GM19463 (cell line): ENCODE data around the gene MDM4.

Experiments used
- ATAC-seq: cut with Tn5 transposase; IDR thresholded peaks from one replicate; pipeline ENCODE4 v1.9.1; 2021; ENCODE audit warnings: mild to moderate bottlenecking, moderate library complexity; ENCODE audit not compliant: unreplicated experiment

MDM4 gene

DNA sequence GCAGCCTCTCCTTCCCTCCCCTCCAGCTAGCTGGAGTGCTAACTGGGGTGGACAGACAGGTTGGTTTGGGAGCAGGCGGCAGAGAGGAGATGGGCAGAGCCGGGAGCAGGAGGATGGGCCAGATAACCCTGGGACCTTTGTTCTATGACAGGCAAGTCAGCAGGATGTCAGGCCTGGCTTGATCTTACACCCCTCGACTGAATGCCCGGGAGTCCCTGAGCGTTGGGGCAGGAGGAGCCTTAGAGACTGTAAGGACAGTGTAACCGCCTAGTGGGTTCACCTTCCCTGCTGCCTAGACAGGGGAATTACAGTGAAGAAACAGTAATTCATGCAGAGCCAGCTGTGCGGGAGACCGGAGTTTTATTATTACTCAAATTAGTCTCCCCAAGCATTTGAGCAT is 60.2 kb downstream of the MDM4 start:
- no peak for ATAC-seq

DNA sequence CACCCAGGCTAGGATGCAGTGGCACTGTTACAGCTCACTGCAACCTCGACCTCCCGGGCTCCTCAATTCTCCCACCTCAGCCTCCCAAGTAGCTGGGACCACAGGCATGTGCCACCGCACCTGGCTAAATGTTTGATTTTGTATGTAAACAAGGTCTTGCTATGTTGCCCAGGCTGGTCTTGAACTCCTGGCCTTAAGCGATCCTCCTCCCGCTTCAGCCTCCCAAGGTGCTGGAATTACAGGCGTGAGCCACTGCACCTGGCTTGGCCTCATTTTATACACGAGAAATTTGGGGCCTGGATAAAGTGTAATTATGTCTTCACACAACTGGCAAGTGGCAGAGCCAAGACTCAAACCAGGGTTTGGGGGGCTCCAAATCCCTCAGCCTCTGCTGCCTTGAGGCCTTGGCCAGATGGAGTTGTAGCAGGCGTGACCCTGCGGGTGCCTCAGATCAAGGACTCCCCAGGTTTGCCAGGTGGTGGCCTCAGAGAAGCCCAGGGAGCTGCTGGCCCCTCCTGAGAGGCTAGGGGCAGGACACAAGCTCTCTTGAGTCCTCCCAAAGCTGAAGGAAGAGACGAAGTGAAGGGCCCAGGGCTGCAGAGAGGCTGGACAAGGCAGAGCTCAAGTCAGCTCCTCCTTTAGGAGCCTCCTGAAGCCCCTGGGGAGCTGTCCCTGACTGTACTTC is 61.7 kb downstream of the MDM4 start:
- ATAC-seq = no peak

DNA sequence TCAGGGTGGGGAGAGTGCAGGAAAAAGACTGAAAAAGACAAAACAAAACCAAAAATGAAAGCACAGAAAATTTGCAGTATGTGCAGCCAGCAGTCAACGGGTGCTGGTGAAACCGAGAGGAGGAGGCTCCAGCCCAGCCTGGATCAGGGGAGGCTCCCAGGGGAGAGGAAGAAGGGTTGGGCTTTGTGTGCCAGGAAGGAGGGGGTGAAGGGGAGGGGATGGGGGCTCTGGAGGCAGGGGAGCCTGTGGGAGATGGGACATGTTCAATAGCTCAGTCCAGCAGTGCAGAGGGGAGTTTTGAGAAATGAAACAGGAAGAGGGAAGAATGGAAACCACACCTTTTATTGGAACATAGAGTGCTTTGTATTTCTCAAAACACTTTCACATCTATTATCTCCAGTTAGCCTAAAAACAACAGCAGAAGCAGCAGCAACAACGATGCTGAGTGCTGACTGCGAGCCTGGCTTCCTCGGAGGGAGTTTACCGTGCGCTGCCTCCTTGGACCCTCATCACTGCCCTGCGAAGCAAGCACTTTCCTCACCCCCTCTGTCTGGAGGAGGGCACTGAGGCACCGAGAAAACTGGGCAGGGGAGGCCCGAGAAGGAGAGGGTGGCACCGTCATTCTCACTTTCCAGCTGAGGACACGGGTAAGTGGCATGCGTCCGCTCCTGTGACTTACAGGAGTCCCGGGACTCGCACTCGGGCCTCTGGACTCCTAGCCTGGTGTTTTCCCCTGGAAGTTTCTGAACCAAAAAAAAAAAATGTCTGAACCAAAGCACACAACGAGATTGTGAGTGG is 62.9 kb downstream of the MDM4 start:
- peak; percentile 81 for ATAC-seq

DNA sequence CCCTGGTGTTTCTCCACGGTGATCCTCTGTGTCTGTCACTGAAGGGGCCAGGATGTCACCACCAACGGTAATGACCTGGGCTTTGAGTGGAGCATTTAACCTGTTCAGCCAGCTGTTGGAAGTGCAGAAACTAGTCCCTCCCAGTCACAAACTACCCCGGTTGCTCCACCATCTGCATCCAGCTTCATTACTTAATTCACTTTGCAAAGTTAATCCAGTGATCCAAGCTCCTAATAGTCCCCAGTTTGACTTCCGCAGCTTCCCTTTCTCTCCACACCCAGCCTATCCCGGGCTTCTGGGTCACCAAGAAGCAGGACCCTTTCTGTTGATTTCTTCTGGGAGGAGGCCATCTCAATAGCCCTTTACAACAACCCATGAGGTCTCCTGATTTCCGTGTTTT is 63.5 kb downstream of the MDM4 start:
- ATAC-seq = no peak

DNA sequence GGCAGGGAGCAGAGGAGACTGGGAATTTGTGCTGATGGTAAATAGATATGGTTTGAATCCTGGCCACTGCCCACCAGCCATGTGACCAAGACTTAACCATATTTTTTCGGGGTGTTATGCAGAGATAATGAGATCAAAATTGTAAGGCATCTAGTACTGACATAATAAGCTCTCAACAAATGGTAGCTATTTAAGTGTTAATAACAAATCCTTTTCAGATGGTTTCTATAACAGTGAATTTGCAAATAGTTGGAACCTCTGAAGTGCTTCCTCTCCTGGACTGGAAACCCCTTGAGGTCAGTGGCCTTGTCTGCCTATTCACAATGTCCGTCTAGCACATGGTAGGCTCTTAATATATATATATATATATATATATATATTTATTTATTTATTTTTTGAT is 64.7 kb downstream of the MDM4 start:
- ATAC-seq = no peak

DNA sequence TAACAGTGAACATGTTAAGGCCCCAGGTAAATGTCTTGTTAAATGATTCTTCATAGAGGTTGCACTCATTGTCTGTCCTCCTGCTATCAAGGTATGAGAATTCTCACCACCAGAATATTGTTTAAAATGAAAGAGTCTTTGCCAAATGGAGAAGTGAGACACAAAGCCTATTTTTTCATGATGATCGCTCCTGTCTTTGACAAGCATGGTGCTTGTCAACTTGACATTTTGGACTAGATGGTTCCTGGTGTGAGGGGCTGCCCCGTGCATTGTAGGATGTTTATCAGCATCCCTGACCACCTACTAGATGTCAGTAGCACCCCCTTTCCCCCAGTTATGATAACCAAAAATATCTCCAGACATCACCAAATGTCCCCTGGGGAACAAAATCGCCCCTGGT is 65.6 kb downstream of the MDM4 start:
- ATAC-seq = no peak

DNA sequence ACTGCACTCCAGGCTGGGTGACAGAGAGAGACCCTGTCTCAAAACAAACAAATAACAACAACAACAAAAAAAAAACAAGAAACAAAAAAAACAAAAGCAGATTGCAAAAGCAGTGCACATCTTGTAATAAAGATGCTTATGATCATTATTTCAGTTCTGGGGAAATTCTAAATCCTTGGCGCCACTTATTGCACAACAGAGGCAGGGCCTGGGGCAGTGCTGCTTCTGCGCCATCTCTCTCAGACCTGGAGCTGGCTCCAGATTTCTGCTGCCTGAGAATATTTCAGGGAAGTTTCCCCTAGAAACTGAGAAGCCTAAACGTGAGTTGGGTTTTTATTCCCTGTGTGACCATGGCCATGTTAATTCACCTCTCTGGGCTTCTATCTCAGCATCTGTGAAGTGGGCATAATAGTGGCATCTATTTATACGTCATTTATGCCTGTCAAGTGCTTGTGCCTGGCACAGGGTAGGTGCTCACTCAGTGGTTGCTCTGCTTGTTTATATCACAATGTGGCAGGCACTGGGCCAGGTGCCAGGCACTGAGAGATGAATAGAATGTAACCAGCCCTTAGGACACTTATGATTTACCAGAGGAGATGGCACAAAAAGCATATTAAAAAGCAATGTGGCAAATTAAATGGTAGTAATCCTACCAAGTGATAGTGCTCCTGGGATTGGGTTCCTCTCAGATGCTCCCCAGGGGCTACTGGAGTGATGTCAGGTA is 67.9 kb downstream of the MDM4 start:
- ATAC-seq = no peak

DNA sequence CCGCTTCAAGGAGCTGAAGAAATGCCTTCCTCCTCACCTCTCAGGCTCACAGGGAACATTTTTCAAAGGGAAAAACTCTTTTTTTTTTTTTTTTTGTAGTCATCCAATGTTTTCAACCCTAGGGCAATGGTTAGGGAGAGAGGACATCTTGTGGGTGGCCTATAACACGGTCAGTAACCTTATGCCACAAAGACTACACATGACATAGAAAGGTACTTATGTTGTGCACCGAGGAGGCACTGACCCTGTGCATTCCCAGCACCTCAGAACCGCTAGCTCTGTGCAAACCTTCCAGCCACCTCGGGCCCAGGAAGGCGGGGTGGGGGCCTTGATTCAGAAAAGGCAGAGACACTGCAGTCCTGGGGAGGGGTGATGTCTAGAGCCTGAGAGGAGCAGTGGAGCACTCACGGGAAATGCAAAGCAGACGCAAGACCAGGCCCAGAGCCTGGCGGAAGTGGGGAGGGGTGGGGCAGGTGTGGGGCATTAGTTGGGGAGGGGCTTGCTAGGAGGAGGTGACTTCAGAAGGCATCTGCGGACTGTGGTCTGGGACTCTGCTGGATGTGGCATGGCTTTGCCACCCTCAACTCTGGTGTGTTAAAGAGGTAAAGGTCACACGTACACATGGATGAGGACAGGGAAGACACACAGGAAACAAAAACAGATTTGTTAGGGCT is 68.6 kb downstream of the MDM4 start:
- no peak for ATAC-seq

DNA sequence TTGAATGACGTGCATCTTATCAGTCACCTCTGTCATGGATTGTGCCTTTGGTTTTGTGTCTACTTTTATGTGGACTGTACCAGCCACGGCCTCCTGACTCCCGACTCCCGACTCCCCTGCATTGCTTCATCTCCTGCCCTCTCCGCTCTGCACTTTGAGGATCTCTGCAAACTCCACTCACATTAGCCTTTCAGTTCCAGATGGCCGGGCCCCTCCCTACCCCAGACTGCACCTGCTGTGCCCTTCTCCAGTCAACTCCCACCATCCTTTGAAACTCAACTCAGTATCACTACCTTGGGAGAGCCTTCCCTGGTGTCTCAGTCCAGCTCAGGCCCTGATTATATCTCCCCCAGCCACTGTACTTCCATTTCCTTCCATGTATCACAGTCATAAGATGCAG is 71.4 kb downstream of the MDM4 start:
- ATAC-seq = no peak

DNA sequence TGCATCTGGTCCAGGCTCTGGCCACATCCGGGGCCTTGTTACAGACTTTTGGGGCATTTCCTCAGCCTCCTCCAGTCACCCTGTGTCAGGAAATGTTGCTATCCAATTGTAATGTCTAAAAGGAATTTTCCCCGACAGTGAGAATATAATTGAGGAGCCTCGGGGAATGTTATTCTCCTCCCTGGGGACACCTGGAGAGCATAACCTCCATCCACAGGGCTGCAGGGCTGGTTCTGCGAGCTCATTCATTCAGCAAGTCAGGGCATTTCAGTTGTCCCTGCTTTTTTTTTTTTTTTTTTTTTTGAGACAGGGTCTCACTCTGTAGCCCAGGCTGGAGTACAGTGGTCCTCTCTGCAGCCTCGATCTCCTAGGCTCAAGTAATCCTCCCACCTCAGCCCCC is 72.6 kb downstream of the MDM4 start:
- no peak for ATAC-seq

DNA sequence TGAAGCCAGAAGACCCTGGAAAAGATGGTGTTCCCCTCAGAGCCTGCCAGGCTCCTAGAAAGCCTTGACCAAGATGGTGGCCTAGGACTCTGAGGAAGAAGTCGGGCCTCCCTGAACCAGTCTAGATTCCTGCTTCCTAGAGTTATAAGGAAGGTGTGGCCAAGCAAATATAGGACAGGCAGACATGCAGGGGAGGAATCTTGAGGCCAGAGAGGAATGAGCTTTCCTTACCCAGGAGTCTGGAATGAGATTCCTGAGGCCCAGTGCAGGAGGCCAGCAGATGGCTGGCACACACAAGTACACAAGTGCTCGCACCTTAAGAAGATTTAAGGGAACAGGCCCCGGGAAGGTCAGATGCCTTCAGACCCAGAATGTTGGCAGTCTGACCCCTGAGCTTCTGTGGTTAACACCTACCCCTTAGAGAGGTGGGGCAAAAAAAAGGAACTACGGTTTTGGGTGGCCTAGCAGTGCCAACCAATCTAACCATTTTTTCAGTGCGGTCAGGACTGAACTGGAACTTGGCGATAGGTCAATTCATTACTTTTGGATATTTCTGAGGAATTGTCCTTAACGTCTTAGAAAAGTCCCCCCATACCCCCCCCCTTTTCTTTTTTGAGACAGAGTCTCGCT is 73.3 kb downstream of the MDM4 start:
- no peak for ATAC-seq

DNA sequence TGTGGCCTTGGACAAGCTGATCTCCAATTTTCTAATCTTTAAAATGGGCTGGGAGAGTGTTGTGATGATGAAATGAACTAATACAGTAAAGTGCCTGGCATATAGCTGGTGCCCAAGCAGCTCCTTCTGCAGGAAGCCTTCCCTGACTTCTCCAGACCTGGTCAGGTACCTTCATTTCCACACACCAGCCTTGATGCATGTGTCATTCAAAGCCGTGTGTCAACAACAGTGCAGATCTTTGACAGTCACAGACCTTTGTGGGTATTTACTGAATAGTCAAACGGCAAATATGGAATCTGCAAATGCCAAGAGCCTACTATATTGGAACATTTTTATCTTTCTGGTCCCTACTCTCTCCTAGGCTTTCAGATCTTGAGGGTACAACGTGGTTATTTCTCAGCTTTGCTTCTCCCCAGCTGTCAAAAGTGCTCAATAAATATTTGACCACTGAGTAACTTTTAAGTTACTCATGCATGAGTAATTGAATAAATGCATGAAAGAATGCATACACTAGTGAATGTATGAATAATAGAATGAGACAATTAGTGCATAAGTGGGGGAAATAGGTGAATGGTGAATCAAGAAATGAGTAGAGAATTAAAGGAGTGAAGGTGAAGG is 75.4 kb downstream of the MDM4 start:
- ATAC-seq = no peak

DNA sequence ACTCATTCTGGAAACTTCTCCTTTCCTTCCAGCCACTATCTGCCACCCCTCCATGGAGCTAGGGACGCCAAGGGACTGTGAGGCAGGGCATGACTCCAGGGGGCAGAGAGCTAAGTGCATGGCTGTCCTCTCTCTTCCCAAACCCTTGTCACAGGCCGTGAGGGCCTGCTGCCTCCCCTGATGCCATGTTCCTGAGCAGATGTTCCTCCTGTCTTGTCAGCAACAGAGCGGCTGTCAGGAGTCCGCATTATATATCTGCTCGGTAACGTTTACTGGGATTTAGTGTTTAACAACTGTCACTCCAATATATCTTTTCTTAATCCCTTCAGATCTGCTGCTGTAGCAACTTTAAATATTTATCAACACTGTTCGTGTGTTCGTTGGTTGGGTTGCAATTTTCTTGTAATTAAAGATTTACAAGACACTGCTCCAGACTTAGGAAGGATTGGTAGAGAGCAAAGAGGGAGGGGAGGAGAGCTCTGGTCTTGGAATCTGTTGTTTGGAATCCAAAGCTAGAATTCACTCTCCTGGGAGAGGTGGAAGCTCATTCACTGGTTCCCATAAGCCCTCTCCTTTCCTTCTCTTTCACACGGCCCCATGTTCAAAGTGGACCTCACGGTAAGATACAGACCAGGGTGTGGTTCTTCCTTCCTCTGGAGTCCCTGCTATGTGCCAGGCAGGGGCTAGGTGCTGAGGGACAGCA is 76.2 kb downstream of the MDM4 start:
- ATAC-seq = no peak

DNA sequence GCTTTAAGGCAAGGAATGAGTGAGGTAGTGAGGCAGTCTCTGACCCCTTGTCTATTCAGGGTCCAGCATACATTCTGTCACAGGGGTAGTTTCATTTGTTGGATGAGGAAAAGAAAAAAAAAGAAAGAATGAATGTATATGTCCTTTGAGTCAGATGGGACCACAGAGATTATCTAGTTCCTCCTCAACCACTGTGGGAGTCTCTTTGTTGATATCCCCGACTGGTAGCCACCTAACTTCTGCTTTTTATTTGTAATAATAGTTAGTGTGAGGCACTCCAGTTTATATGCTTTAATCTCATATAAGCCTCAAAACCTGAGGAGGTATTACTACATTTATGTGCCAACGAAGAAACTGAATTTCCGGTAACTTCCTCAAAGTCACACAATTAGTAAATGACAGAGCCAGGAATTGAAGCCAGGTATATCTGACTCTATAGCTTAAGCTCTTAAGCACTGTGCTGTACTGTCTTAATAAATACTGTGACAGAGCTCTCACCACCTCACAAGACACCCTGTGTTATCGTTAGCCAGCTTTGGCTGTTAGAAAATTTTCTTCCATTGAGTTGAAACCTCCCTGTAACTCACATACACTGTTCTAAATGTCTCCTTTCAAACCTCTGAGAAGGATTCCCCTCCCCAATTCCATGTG is 82.2 kb downstream of the MDM4 start:
- no peak for ATAC-seq

DNA sequence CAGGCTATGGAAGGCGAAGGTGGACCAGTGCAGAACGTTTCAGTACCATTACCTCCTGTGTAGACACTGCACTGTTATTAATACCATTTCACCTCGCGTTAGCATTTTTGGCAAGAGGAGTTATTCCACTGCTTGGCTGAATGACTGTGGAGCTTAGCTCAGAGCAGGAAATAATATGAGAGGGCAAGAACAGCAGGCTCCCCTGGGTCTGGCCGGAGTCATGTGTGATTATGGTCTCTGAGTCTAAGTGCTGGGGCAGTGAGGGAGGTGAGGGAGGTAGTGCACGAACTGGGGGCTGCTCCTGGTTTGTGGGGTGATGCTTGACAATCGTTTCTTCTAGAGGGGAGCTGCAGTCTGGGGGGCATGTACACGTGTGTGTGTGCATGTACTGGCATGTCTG is 82.9 kb downstream of the MDM4 start:
- no peak for ATAC-seq

DNA sequence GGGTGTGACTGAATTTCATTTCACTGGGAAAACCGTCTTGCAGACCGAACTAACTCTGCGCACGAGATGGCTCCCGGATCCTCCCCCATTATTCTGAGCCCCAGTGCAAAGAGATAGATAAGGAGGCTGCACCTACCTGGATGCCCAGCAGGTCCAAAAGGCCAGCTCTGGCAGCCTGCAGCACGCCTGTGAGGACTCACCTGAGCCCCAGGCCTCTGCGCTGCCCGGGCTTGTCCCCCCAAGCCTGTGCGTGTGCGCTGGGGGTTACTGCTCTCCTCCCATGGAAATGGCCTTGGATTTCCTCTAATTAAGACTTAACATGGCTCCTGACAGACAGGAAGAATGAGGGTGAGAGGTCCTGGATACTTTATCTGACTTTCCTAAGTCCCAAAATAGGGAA is 83.4 kb downstream of the MDM4 start:
- ATAC-seq = no peak

DNA sequence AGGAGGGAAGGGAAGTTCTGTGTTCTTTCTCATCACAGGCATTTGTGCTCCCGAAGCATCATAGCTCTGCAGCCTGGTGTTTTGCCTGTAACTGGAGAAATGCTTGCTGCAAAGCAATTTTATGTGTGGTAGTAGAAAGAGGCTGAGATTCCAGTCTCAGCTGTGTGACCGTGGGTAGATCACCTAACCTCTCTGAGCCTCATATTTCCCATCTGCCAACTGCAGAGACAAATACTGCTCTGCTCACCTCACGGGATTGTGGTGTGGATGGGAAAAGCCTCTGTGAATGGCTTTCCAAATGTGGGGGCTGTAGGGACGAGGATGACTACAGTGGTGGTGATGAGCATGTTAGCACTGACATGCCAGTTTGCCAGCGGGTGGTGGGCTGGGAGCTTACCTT is 84.0 kb downstream of the MDM4 start:
- no peak for ATAC-seq

DNA sequence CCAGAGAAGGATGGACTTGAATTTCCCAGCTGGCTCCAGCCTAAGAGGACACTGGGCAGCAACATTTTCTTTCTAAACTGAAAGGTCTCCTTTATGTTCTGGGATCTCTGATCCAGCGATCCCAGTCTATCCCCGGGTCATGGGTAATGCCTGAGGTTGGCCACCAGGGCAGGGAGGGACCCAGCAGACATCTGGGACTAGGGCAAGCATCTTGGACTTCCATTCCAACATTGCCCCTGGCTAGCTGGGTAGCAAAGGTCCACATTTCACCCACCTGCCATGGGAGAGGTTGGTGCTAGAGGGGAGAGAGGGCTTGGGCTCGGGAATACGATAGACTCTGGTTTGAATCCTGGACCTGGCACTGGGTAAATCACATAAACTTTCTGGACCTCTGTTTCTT is 84.8 kb downstream of the MDM4 start:
- ATAC-seq = no peak

DNA sequence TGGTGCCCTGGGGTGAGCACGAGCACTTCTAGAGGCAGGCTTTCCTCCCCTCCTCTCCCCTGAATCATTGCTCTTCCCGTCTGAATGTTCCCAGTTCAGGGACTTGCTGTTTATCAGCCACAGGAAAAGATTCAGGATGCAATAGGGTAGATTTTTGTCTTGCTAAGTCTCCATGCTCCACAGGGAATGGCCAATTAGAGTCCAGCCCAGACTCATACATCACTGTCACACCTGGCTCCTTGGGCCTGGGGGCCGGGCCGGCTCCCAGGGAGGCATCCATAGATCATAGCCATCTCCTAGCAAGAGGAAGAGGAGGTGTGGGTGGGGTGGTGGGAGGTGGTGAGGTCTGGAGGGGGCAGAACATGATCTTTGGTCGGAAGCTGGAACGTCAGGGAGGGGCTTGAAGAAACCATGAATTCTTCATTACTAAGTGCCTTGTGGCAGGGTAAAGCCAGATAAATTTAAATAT is 85.9 kb downstream of the MDM4 start:
- no peak for ATAC-seq
